NCI-H2196 (cell line): ENCODE results near the gene LINC01488.

ENCODE experiments used
- DNase-seq: peaks from one replicate; lab custom pipeline; 2025; ENCODE audit not compliant: unreplicated experiment; lab: John Stamatoyannopoulos, UW

The LINC01488 gene

DNA sequence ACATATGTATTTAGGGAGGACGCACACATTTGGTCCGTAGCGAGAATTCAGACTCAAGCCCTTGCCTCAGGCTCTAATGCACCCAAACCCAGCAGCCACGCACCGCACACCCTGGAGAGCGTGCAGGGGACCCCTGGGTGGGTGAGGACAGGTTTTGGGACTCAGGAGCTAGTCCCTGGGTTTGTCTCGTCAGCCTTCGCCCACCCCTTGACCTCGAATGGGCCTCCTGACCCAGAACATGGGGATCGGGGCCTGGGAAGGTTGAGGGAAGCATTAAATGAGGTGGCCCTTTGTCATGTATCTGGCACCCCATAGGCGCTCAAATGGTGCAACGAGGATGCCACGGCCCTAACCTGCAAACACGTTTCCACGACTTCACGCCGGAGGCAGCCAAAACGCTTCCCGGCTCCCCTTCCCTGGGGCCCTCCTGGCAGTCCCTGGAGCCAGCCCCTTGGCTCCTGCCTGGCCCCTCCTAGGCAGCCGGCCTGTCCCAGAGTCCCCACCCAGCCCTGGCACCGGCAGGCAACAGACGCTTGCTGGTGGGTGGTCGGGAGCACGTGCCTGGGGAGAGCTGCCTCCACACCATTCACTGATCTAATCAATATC lies 5.5 kb upstream of the LINC01488 start:
- no peak for DNase-seq

GRCh38 chr11:69476509-69476961 lies 4.9 kb upstream of the LINC01488 start:
- DNase-seq: no peak

- no peak for DNase-seq
Observed at GRCh38 chr11:69477086-69477485, 4.4 kb upstream of the LINC01488 start.

GRCh38 chr11:69479591-69480271 lies 1.7 kb upstream of the LINC01488 start:
- DNase-seq: no peak

DNA sequence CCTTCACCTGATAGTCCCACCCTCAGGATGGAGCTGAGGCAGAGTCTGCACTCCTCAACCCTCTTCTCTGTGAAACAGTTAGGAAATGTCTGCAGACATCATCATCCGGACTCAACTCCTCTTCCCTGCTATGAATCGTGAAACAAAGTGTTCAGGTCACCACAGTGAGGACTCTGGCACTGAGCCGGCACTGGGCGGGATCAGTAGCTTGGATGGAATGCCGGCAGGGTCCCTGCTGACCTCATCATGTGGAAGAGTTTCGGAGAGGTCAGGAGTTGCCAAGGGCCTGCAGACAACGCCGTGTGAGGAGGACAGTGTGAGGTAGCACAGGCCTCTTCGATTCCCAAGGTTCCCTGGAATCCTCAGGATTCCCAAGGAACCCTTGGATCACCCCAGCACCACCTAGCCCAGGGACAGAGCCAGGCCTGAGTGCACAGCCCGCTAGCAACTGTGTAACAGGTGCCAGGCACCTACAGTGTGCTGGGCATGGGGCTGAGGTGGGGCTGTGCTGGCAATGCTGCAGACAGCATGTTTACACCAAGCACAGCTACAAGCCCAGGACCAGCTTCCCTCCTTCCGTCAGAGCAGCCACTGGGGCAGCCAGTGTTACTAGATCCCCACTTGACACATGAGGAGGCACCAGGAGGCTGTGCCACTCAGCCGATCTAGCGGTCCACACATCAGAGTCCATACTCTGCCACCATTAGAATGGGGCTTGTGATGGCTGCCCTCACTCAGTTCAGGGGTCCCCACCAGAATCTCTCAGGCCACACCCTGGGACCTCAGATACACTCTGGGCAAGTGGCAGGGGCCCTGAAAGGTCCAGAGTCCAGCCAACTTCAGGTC lies 693 bp upstream of the LINC01488 start:
- DNase-seq: no peak

- no peak for DNase-seq
Observed at GRCh38 chr11:69482322-69482721, 859 bp downstream of the LINC01488 start.

DNA sequence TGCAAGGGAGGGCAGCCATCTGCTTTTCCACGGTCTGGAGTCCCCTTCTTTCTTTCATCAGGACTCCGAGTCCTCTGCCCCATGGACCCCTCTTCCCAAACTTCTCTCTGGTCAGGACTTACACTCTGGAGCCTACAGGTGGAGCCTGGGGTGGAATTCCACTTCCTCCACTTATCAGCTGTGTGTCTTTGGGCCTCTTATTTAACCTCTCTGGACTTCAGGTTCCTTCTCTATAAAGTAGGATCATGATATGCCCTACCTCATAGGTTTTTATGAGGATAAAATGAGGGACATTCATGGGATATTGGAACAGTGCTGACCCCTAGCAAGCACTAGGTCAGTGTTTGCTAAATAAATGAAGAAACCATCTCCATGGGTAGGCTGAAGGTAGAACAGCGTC lies 1.7 kb downstream of the LINC01488 start:
- no peak for DNase-seq

- DNase-seq: no peak
Observed at GRCh38 chr11:69483691-69484426, 2.4 kb downstream of the LINC01488 start.

DNA sequence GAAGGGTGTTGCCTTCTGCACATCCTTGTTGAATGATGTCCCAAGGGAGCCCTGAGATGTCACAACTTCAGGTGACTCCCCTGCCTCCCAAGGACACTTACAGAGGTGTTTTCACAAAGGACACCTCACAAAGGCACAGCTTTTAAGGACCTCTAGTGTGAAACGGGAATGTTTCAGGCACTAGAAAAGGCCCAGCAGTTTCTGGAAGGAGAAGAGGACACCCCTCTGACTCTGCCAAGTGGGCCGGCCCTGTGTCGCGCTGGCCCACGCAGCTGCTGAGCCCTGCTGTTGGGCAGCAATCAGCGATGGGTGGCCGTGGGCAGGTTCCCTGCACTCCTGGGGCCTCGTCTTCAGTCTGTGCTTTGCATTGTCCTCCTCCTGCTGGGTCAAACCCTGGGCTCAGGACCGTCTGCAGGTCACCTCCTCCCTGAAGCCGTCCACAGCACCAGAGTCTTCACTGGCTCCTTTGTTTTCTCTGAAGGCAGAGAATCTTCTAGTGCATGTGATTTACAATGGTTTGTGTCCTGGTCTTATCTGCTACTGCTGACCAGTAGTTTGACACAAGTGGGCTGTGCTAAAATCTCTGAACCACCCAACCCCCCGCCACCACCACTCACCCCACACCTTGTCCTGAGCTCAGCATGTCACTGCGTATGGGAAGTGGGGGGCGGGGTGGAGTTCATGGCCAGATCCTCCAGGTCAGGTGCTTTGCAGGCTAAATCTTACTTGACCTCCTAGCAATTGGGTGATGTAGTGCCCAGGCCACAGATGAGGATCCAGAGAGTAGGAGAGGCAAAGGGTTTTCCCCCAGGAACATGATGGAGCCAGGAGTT lies 3.2 kb downstream of the LINC01488 start:
- no peak for DNase-seq

- DNase-seq: no peak
Observed at GRCh38 chr11:69485337-69486041, 4.0 kb downstream of the LINC01488 start.

- no peak for DNase-seq
Observed at GRCh38 chr11:69486056-69486772, 4.8 kb downstream of the LINC01488 start.

- no peak for DNase-seq
Observed at GRCh38 chr11:69486773-69487291, 5.4 kb downstream of the LINC01488 start.

- DNase-seq: no peak
Observed at GRCh38 chr11:69487391-69487790, 5.9 kb downstream of the LINC01488 start.

DNA sequence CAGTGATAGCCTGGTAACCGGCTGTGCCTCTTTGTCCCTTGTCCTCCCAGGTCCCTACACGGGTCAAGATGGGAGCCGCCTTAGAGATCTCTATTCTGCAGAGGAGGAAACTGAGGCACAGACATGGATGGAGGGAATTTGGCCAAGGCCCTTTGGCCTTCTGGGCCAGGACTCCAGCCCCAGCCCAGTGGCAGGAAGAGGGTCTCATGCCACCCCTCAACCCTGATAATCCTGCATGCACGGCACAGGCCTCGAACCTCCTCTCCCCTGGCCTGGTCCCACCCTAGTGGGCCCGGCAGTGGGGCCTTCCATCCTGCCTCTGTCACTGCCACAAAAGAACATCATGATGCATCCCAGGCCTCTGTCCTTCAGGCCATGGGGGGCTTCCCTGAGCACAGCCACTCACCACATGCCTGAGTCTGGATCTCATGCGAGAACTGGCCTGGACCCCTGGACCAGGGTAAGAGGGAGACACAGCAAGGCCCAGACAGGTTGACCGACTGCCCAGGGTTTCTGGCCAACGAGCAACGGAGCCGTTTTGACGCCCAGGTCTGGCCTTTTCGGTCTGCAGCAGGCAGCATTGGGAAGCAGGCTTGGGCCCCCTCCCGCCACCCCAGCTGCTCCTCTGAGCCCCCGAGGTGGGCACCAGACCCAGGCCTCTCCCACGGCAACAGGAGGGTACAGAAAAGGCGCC lies 6.5 kb downstream of the LINC01488 start:
- no peak for DNase-seq

DNA sequence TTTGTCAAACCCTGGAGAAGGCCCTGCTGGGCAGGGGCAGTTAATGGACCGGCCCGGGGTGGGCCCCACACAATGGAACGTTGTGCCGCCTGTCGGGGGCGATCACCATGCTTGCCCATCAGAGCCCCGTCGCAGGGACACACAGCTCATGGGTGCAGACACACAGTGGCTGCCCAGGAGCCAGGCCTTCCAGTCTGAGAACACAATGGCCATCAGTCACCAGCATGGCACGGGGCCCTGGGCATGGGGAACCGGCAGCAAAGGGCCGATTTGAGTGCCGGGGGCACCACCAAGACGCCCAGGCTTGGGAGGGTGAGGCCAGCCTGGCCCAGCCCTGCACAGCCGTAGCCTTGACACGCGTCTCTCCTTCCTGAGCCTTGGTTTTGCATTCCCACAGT lies 7.1 kb downstream of the LINC01488 start:
- DNase-seq: no peak

GRCh38 chr11:69489031-69489745 lies 7.7 kb downstream of the LINC01488 start:
- no peak for DNase-seq

DNA sequence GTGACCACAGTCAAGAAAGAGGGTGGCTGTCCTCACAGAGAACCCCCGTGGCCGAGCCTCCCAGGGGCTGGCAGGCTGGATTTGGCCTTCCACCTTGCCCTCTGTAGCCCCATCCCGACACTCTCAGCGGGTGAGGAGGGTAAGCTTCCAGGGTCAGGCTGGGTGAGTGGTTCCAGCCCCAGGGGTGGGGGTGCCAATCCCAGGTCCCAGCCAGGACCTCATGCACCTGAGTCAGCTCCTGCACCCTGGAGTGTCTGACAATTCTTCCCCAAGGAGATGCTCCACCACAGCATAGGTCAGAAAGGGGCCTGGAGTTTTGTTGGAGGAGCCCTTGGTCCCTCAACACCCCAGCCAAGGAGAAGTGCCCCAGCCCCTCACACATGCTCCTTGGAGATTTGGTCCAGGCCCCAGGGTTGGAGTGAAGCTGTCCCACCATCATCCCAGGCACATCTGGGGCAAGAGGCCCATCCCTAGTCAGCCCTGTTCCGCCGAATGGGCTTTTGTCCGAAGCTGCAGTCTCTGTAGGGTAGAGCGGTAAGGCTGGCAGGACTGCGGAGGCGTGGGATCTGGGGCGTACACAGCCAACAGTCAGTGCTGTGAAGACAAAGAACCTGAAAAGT lies 8.4 kb downstream of the LINC01488 start:
- DNase-seq: no peak
